ENCODE data around the gene ZNF276. TPM values are rescaled to one million over a fixed set of nuclear protein-coding genes. Genes with fewer than 3 reads are reported as not detected.
"Not testable (repeated sequence)": the region's sequence is repeated elsewhere in the genome, so short reads cannot be mapped to it uniquely, and the experiment has no call there.

ZNF276 gene
- total and polyA plus RNA-seq, 12 donors: 9.3 to 84.5 (median 22.4) TPM

GRCh38 chr16:89689142-89689541 is 32.2 kb upstream of the ZNF276 start:
- Histone ChIP-seq H3K4me1 (replicated peaks in 1 of 2) (peaks cover 8 to 10% of the 10 kb centered on the region in 2 donors), H3K9me3 (replicated peaks in 1 of 3) (no peaks in the 10 kb centered on the region), H3K27ac (no peak overlapping the region), H3K36me3 (replicated peaks in 1 of 2) (peaks cover 0 to 44% of the 10 kb centered on the region in 2 donors), H3K4me3 (no peak overlapping the region), H3K27me3 (no peaks in the 10 kb centered on the region)
- TF ChIP-seq POLR2A (IDR thresholded peaks at IDR 0.05) (no peak), CTCF (IDR thresholded peaks at IDR 0.05) (no peak)
- DNase-seq: no peak
- WGBS, 4 donors: 92 to 97% (median 93%) methylated on average over 11 to 13 of the region's 13 CpGs
- intact Hi-C loops (cut with DNase I): no loop called here

GRCh38 chr16:89689621-89690020 is 31.7 kb upstream of the ZNF276 start:
- H3K36me3 ChIP-seq (replicated peaks in 1 of 2): peaks cover 0 to 49% of the 10 kb centered on the region in 2 donors
- H3K27me3 ChIP-seq; H3K4me1 ChIP-seq (replicated peaks in 1 of 2); H3K9me3 ChIP-seq (replicated peaks in 1 of 3); DNase-seq; H3K27ac ChIP-seq; H3K4me3 ChIP-seq; intact Hi-C loops (cut with DNase I): not testable (repeated sequence)
- WGBS, 4 donors: 78 to 92% (median 90%) methylated on average over 4 of the region's 4 CpGs

- Histone ChIP-seq H3K4me3 (no peak overlapping the region), H3K27ac (no peak overlapping the region), H3K27me3 (no peaks in the 10 kb centered on the region), H3K36me3 (replicated peaks in 1 of 2) (peaks cover 0 to 54% of the 10 kb centered on the region in 2 donors), H3K4me1 (replicated peaks in 1 of 2) (peaks cover 8 to 10% of the 10 kb centered on the region in 2 donors), H3K9me3 (replicated peaks in 1 of 3) (no peaks in the 10 kb centered on the region)
- intact Hi-C loops (cut with DNase I): no loop called here
- TF ChIP-seq CTCF (IDR thresholded peaks at IDR 0.05) (no peak), POLR2A (IDR thresholded peaks at IDR 0.05) (no peak)
- WGBS, 4 donors: 88 to 95% (median 93%) methylated on average over 14 to 16 of the region's 16 CpGs
- no peak for DNase-seq
Measured at GRCh38 chr16:89690392-89690901, 30.9 kb upstream of the ZNF276 start.

GRCh38 chr16:89691231-89691985 is 29.9 kb upstream of the ZNF276 start:
- intact Hi-C loops (cut with DNase I): no loop called here
- Histone ChIP-seq H3K9me3 (replicated peaks in 1 of 3) (no peaks in the 10 kb centered on the region), H3K4me3 (no peak overlapping the region), H3K36me3 (replicated peaks in 1 of 2) (peaks cover 0 to 62% of the 10 kb centered on the region in 2 donors), H3K4me1 (replicated peaks in 1 of 2) (peaks cover 8 to 10% of the 10 kb centered on the region in 2 donors), H3K27ac (no peak overlapping the region), H3K27me3 (no peaks in the 10 kb centered on the region)
- DNase-seq: no peak
- TF ChIP-seq POLR2A (IDR thresholded peaks at IDR 0.05) (no peak), CTCF (IDR thresholded peaks at IDR 0.05) (no peak)
- 91 to 96% (median 95%) methylated on average over 12 to 21 of the region's 21 CpGs for WGBS, 4 donors

Measured in adrenal gland (tissue), 12 donors.